NCI-H69 (cell line): ENCODE measurements around the gene CTSE.

Experiments
- DNase-seq: peaks from one replicate; lab custom pipeline; 2025; lab: John Stamatoyannopoulos, UW

Gene CTSE

GRCh38 chr1:206049919-206050600 is 26.4 kb upstream of the CTSE start:
- no peak for DNase-seq

GRCh38 chr1:206049293-206049692 is 25.6 kb upstream of the CTSE start:
- no peak for DNase-seq

- no peak for DNase-seq
These were observed 24.9 kb upstream of the CTSE start for GRCh38 chr1:206048582-206048981.

- DNase-seq: no peak
These were observed 23.6 kb upstream of the CTSE start for GRCh38 chr1:206047271-206047670.

GRCh38 chr1:206041640-206042039 is 17.9 kb upstream of the CTSE start:
- peak; percentile 74 for DNase-seq

- DNase-seq: no peak
These were observed 16.6 kb upstream of the CTSE start for GRCh38 chr1:206040328-206040727.

GRCh38 chr1:206039046-206039973 is 15.6 kb upstream of the CTSE start:
- no peak for DNase-seq

- DNase-seq: no peak
These were observed 13.9 kb upstream of the CTSE start for GRCh38 chr1:206037581-206037980.

GRCh38 chr1:206036663-206037455 is 13.2 kb upstream of the CTSE start:
- no peak for DNase-seq

GRCh38 chr1:206035027-206035426 is 11.3 kb upstream of the CTSE start:
- DNase-seq: peak; percentile 66

- no peak for DNase-seq
These were observed 8.9 kb upstream of the CTSE start for GRCh38 chr1:206032380-206033140.

- DNase-seq: peak; percentile 89
These were observed 7.0 kb upstream of the CTSE start for GRCh38 chr1:206030714-206031113.

GRCh38 chr1:206030191-206030590 is 6.5 kb upstream of the CTSE start:
- DNase-seq: no peak

- no peak for DNase-seq
These were observed 5.8 kb upstream of the CTSE start for GRCh38 chr1:206029484-206029883.

- no peak for DNase-seq
These were observed 1.7 kb upstream of the CTSE start for GRCh38 chr1:206025283-206025820.

- DNase-seq: no peak
These were observed 929 bp downstream of the CTSE start for GRCh38 chr1:206022766-206023165.

GRCh38 chr1:206021626-206022365 is 1.9 kb downstream of the CTSE start:
- DNase-seq: no peak

- no peak for DNase-seq
These were observed 2.6 kb downstream of the CTSE start for GRCh38 chr1:206021008-206021625.

GRCh38 chr1:206020393-206021007 is 3.2 kb downstream of the CTSE start:
- no peak for DNase-seq

GRCh38 chr1:206015071-206015470 is 8.6 kb downstream of the CTSE start:
- no peak for DNase-seq
